Right kidney (tissue), 9 donors: ENCODE data around the gene IFNE.

Experiments
- DNase-seq: peaks from one replicate; pipeline ENCODE4 v3.0.0-alpha.2; 2016
- long read RNA-seq, 8 donors: transcript quantifications; one replicate each; lab custom pipeline, GENCODE V29; 2026

Gene IFNE
- long read RNA-seq, donor 1, result 0 reads
- long read RNA-seq, donor 2, result 0 reads
- long read RNA-seq, donor 3, result 0 reads
- long read RNA-seq, donor 4, result 0 reads
- long read RNA-seq, donor 5, result 0 reads
- long read RNA-seq, donor 6, result 0 reads
- long read RNA-seq, donor 7, result 0 reads
- long read RNA-seq, donor 8, result 0 reads

- DNase-seq, result no peak
These were observed at the start of gene IFNE for GRCh38 chr9:21482213-21482612. Gene IFNE, minus strand, starts transcription at chr9:21482313. Its CDS starts 619 bp downstream, at chr9:21481694.

- no peak for DNase-seq
These were observed 46.2 kb upstream of the IFNE start for GRCh38 chr9:21528123-21528808.

GRCh38 chr9:21527579-21527978 is 45.5 kb upstream of the IFNE start:
- DNase-seq, result no peak

GRCh38 chr9:21525174-21525573 is 43.1 kb upstream of the IFNE start:
- DNase-seq, result no peak

GRCh38 chr9:21524099-21524830 is 42.2 kb upstream of the IFNE start:
- DNase-seq, result no peak

GRCh38 chr9:21523021-21524014 is 41.2 kb upstream of the IFNE start:
- no peak for DNase-seq

GRCh38 chr9:21522348-21522747 is 40.2 kb upstream of the IFNE start:
- no peak for DNase-seq

GRCh38 chr9:21521448-21521847 is 39.3 kb upstream of the IFNE start:
- no peak for DNase-seq

- no peak for DNase-seq
These were observed 38.6 kb upstream of the IFNE start for GRCh38 chr9:21520501-21521228.

- DNase-seq, result no peak
These were observed 37.8 kb upstream of the IFNE start for GRCh38 chr9:21519855-21520434.

GRCh38 chr9:21516796-21517195 is 34.7 kb upstream of the IFNE start:
- no peak for DNase-seq

- DNase-seq, result no peak
These were observed 31.3 kb upstream of the IFNE start for GRCh38 chr9:21513431-21513830.

- no peak for DNase-seq
These were observed 28.7 kb upstream of the IFNE start for GRCh38 chr9:21510806-21511205.

GRCh38 chr9:21507483-21507790 is 25.3 kb upstream of the IFNE start:
- DNase-seq, result no peak

GRCh38 chr9:21506626-21507482 is 24.7 kb upstream of the IFNE start:
- no peak for DNase-seq

- DNase-seq, result no peak
These were observed 23.5 kb upstream of the IFNE start for GRCh38 chr9:21505425-21506179.

GRCh38 chr9:21504894-21505293 is 22.8 kb upstream of the IFNE start:
- no peak for DNase-seq

- DNase-seq, result no peak
These were observed 22.0 kb upstream of the IFNE start for GRCh38 chr9:21504113-21504512.

GRCh38 chr9:21502586-21502985 is 20.5 kb upstream of the IFNE start:
- DNase-seq, result no peak

GRCh38 chr9:21499912-21500311 is 17.8 kb upstream of the IFNE start:
- no peak for DNase-seq
